PC-3 (cell line): ENCODE results near the gene PIGC. TPM values are rescaled to one million over a fixed set of nuclear protein-coding genes. Genes with fewer than 3 reads are reported as not detected.

Experiments used
- ATAC-seq: fragments of 200-7000 bp; cut with Tn5 transposase; 2 replicates; pipeline ENCODE4 v1.9.1; 2020; ENCODE audit warnings: mild to moderate bottlenecking, moderate library complexity
- BruUV-seq: library from RNA; stranded (reverse); fragments of 400-500 nt; replicated peaks from 2 replicates; lab custom pipeline; 2021; lab: Mats Ljungman, UMichigan
- CTCF ChIA-PET: fragments of 300-600 bp; sonication (Branson Sonifier 250); formaldehyde crosslinking; loops from one replicate; lab custom pipeline; 2022; ENCODE audit warnings: antibody characterized with exemption; lab: Charles Lee
- POLR2A ChIA-PET: fragments of 300-600 bp; sonication (Branson Sonifier 250); formaldehyde crosslinking; loops from one replicate; lab custom pipeline; 2022; ENCODE audit warnings: antibody characterized with exemption; ENCODE audit not compliant: unreplicated experiment; lab: Charles Lee
- DNase-seq: peaks from one replicate; pipeline ENCODE4 v3.0.0-alpha.2; 2015
- H2AFZ ChIP-seq: fragments of 300-600 bp; sonication (generic); 2 replicates; pipeline ENCODE4 v1.6.0; 2016; ENCODE audit warnings: antibody characterized with exemption, low read length
- H3F3A ChIP-seq: fragments of 300-600 bp; sonication (generic); one replicate; pipeline ENCODE4 v1.6.0; 2017; ENCODE audit warnings: antibody characterized with exemption, low read length, control low read depth, mild to moderate bottlenecking; ENCODE audit not compliant: unreplicated experiment
- H3K27ac ChIP-seq: fragments of 300-600 bp; sonication (generic); 2 replicates; pipeline ENCODE4 v1.5.1; 2016; ENCODE audit warnings: mild to moderate bottlenecking, low read length
- H3K27me3 ChIP-seq: fragments of 300-600 bp; sonication (generic); 2 replicates; pipeline ENCODE4 v1.6.1; 2016; ENCODE audit warnings: low read length, mixed read lengths
- H3K36me3 ChIP-seq: fragments of 300-600 bp; sonication (generic); 2 replicates; pipeline ENCODE4 v1.6.1; 2016; ENCODE audit warnings: low read depth, mixed run types, low read length, mixed read lengths
- H3K4me1 ChIP-seq: fragments of 300-600 bp; sonication (generic); 2 replicates; pipeline ENCODE4 v1.5.1; 2016; ENCODE audit warnings: low read length; ENCODE audit not compliant: insufficient read depth
- H3K4me2 ChIP-seq: fragments of 300-600 bp; sonication (generic); 2 replicates; pipeline ENCODE4 v1.6.0; 2016; ENCODE audit warnings: low read length
- H3K4me3 ChIP-seq: fragments of 300-600 bp; sonication (generic); 2 replicates; pipeline ENCODE4 v1.5.1; 2016; ENCODE audit warnings: mild to moderate bottlenecking, low read length, mixed read lengths
- H3K79me2 ChIP-seq: fragments of 300-600 bp; sonication (generic); 2 replicates; pipeline ENCODE4 v1.6.1; 2017; ENCODE audit warnings: low read length, mixed read lengths
- H3K9ac ChIP-seq: fragments of 300-600 bp; sonication (generic); 2 replicates; pipeline ENCODE4 v1.6.0; 2016; ENCODE audit warnings: mild to moderate bottlenecking, low read length
- H3K9me2 ChIP-seq: fragments of 300-600 bp; sonication (generic); replicated peaks from 2 replicates; pipeline ENCODE4 v1.6.1; 2016; ENCODE audit warnings: mixed run types, low read length, mixed read lengths
- H3K9me3 ChIP-seq: fragments of 300-600 bp; sonication (generic); 2 replicates; pipeline ENCODE4 v1.6.1; 2016; ENCODE audit warnings: low read length, mixed read lengths
- H4K20me1 ChIP-seq: fragments of 300-600 bp; sonication (generic); 2 replicates; pipeline ENCODE4 v1.6.1; 2016; ENCODE audit warnings: low read length, mixed read lengths
- EZH2 ChIP-seq: fragments of 300-600 bp; sonication (generic); IDR thresholded peaks from one replicate; pipeline ENCODE4 v1.6.1; 2017; ENCODE audit warnings: antibody characterized with exemption, mild to moderate bottlenecking, low read length; ENCODE audit not compliant: unreplicated experiment
- EZH2phosphoT487 ChIP-seq: fragments of 300-600 bp; sonication (generic); IDR thresholded peaks from 2 replicates; pipeline ENCODE4 v1.6.1; 2018; ENCODE audit warnings: mild to moderate bottlenecking, antibody characterized with exemption, low read length, borderline replicate concordance
- intact Hi-C: fragments of 100-400 bp; cut with micrococcal nuclease; formaldehyde crosslinking; loops from 2 replicates; pipeline ENCODE4 v1.9.0; 2023
- total RNA-seq: library from RNA; depleted of rRNA; stranded (reverse); fragments of >200 nt; gene quantifications from 2 replicates; pipeline ENCODE4 v1.2.3, GENCODE V29; 2014
- TF ChIP-seq, protein P1 (sequence below): fragments of 300-600 bp; sonication (generic); conservative IDR thresholded peaks from 2 replicates; pipeline ENCODE4 v1.5.1; 2017; ENCODE audit warnings: antibody characterized with exemption, low read depth, mild to moderate bottlenecking, low read length

The PIGC gene
- total RNA-seq, 1 experiment from 2014 or later = 70.5 TPM

DNA sequence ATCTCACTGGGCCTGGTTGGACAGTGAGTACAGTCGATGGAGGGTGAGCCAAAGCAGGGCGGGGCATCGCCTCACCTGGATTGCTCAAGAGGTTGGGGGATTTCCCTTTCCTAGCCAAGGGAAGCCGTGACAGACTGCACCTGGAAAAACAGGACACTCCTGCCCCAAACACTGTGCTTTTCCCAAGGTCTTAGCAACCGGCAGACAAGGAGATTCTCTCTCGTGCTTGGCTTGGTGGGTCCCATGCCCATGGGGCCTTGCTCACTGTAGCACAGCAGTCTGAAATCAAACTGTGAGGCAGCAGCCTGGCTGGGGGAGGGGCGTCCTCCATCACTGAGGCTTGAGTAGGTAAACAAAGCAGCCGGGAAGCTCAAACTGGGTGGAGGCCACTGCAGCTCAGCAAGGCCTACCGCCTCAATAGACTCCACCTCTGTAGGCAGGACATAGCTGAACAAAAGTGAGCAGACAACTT lies 12.1 kb downstream of the PIGC start:
- H3K9me2 ChIP-seq = no peaks in the 10 kb centered on the region
- H3K27me3 ChIP-seq = no peaks in the 10 kb centered on the region
- H3K36me3 ChIP-seq = no peaks in the 10 kb centered on the region
- no peak for TF ChIP-seq EZH2
- TF ChIP-seq, protein P1, sequence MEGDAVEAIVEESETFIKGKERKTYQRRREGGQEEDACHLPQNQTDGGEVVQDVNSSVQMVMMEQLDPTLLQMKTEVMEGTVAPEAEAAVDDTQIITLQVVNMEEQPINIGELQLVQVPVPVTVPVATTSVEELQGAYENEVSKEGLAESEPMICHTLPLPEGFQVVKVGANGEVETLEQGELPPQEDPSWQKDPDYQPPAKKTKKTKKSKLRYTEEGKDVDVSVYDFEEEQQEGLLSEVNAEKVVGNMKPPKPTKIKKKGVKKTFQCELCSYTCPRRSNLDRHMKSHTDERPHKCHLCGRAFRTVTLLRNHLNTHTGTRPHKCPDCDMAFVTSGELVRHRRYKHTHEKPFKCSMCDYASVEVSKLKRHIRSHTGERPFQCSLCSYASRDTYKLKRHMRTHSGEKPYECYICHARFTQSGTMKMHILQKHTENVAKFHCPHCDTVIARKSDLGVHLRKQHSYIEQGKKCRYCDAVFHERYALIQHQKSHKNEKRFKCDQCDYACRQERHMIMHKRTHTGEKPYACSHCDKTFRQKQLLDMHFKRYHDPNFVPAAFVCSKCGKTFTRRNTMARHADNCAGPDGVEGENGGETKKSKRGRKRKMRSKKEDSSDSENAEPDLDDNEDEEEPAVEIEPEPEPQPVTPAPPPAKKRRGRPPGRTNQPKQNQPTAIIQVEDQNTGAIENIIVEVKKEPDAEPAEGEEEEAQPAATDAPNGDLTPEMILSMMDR = no peak
- no peak for TF ChIP-seq EZH2phosphoT487
- ATAC-seq (peak; percentile 34), DNase-seq (peak; percentile 98)
- no peaks in the 10 kb centered on the region for H4K20me1 ChIP-seq
- peak overlapping the region; percentile 64 for H2AFZ ChIP-seq
- ChIA-PET POLR2A (no interaction called here), CTCF (interaction anchor here (0.7 to 1.4 kb wide), 2 partner anchors 13 to 429 kb away, joined by 3 to 7 read pairs; no protein-coding TSS in a partner anchor)
- peak overlapping the region; percentile 66 for H3K27ac ChIP-seq
- no TSS peak for BruUV-seq
- H3K4me3 ChIP-seq = peak overlapping the region; percentile 19; the same call in 1 of the 2 replicates
- 0 out of 2 replicates have a peak overlapping the region, but pooled peaks have one; percentile 2 for H3K9ac ChIP-seq
- peaks cover 20% of the 10 kb centered on the region for H3K4me1 ChIP-seq
- intact Hi-C loops = no loop called here
- H3K4me2 ChIP-seq = peak overlapping the region; percentile 58
- no peaks in the 10 kb centered on the region for H3K79me2 ChIP-seq
- no peaks in the 10 kb centered on the region for H3F3A ChIP-seq
- H3K9me3 ChIP-seq = no peaks in the 10 kb centered on the region

DNA sequence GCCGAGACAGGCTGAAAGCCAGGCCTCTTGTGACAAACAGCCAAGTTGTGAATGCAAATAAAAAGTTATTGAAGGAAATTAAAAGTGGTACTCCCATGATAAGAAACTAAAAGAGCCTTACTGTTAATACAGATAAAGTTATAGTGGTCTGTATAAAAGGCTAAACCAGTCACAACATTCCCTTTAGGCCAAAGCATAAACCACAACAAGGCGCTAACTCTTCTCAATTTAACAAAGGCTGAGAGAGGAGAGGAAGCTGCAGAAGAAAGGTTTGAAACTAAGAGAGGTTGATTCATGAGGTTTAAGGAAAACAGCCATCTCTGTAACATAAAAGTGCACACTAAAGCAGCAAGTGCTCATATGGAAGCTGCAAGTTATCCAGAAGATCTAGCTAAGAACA lies 12.7 kb downstream of the PIGC start:
- peak overlapping the region; percentile 58; the same call in 1 of the 2 replicates for H3K4me2 ChIP-seq
- H3K27ac ChIP-seq = no peak overlapping the region
- no peak overlapping the region for H3K4me3 ChIP-seq
- DNase-seq (no peak), ATAC-seq (no peak)
- TF ChIP-seq EZH2 = no peak
- TF ChIP-seq, protein P1 = no peak
- CTCF ChIA-PET = interaction anchor here (0.7 to 1.4 kb wide), 3 partner anchors 13 to 429 kb away, joined by 3 to 7 read pairs (median 3); no protein-coding TSS in a partner anchor
- H2AFZ ChIP-seq = no peak overlapping the region
- POLR2A ChIA-PET = no interaction called here
- H3K9me3 ChIP-seq = no peaks in the 10 kb centered on the region
- no TSS peak for BruUV-seq
- H3F3A ChIP-seq = no peaks in the 10 kb centered on the region
- H3K4me1 ChIP-seq = peaks cover 20% of the 10 kb centered on the region
- no peak overlapping the region for H3K9ac ChIP-seq
- intact Hi-C loops = no loop called here
- H4K20me1 ChIP-seq = no peaks in the 10 kb centered on the region
- no peaks in the 10 kb centered on the region for H3K79me2 ChIP-seq
- H3K36me3 ChIP-seq = no peaks in the 10 kb centered on the region
- H3K27me3 ChIP-seq = no peaks in the 10 kb centered on the region
- H3K9me2 ChIP-seq = no peaks in the 10 kb centered on the region

DNA sequence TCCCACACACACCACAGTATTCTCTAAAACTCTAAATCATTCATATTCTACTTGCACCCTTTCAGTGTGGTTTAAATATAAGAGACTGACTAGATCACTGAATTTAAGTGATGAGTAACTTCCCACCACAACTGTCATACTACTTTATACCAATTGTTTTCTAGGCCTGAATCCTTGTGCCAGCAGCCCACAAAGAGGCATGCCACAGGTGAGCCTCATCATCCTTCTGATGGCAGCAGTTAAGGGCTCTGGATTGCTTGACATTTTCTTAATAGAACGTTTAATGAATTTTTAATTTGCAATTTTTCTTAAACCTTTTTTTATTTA lies 13.8 kb downstream of the PIGC start:
- no peaks in the 10 kb centered on the region for H3F3A ChIP-seq
- no peak overlapping the region for H3K27ac ChIP-seq
- no peak overlapping the region for H3K4me2 ChIP-seq
- DNase-seq = no peak
- intact Hi-C loops = no loop called here
- TF ChIP-seq EZH2phosphoT487 = no peak
- TF ChIP-seq, protein P1 = no peak
- no peak for TF ChIP-seq EZH2
- no peaks in the 10 kb centered on the region for H3K79me2 ChIP-seq
- no peaks in the 10 kb centered on the region for H3K27me3 ChIP-seq
- no peak overlapping the region for H2AFZ ChIP-seq
- H3K4me1 ChIP-seq = peaks cover 20% of the 10 kb centered on the region
- no peaks in the 10 kb centered on the region for H3K9me3 ChIP-seq
- ATAC-seq = no peak
- no TSS peak for BruUV-seq
- ChIA-PET POLR2A (interaction anchor here (1.1 kb wide), 1 partner anchor 13 kb away, joined by 3 read pairs; the partner anchor contains the start of gene PIGC), CTCF (interaction anchor here (0.6 to 1.4 kb wide), 6 partner anchors 15 to 773 kb away, joined by 3 to 13 read pairs (median 5); no protein-coding TSS in a partner anchor)
- H3K4me3 ChIP-seq = no peak overlapping the region
- H3K9ac ChIP-seq = no peak overlapping the region
- H3K36me3 ChIP-seq = no peaks in the 10 kb centered on the region
- H4K20me1 ChIP-seq = no peaks in the 10 kb centered on the region
- H3K9me2 ChIP-seq = no peaks in the 10 kb centered on the region
